Measurements from ENCODE around the gene ACSL1.

GRCh38 chr4:184765473-184766340 lies 60.1 kb downstream of the ACSL1 start:
- TF ChIP-seq CTCF (conservative IDR thresholded peaks at IDR 0.05; ENCODE audit: low read length) (0 out of 2 replicates have a peak, but pooled peaks have one; percentile 18), EZH2phosphoT487 (IDR thresholded peaks at IDR 0.05; ENCODE audit: borderline replicate concordance) (no peak)

Data from Loucy (cell line).